Raji (cell line): ENCODE results near the gene C10orf71.

Experiments
- POLR2A ChIP-seq: IDR thresholded peaks from 2 replicates; pipeline ENCODE4 v1.6.1; 2011; ENCODE audit warnings: low read depth, low read length, control low read depth; ENCODE audit not compliant: insufficient read depth

C10orf71 gene

DNA sequence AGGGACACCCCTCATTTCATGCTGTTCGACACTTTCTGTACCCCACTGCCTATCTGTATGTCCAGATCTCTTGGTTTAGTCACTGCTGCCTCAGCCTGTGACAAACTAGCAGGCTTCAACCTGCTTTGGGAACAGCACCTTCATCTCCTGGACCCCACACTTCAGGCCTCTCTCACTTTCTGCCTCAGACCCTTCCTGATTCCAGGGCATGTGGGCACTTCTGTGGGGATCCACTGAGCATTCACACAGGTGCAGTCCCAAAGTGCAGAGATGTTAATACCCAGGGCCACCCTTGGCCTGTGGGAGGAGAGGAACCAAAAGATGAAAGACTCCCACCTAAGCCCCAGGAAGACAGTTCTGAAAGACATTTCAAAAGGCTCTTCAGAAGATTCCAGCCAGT lies 29.4 kb upstream of the C10orf71 start:
- no peak for TF ChIP-seq POLR2A

DNA sequence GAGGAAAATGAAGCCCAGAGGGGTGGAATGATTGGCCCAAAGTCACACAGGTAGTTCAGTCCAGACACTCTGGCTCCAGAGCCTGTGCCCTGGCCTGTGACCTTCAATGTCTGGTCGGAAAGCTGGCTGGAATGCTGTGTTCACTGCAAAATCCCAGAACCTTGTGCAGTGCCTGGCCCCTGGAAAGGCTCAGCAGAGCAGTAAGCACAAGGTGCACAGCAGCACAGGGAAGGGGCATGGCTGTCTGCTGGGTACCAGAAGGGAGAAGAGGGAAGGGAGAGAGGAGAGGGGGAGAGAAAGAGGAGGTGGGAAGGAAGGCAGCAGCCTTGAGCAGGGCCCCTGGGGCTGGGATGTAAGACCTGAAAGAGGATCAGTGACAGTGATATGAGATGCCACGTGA lies 28.4 kb upstream of the C10orf71 start:
- no peak for TF ChIP-seq POLR2A

DNA sequence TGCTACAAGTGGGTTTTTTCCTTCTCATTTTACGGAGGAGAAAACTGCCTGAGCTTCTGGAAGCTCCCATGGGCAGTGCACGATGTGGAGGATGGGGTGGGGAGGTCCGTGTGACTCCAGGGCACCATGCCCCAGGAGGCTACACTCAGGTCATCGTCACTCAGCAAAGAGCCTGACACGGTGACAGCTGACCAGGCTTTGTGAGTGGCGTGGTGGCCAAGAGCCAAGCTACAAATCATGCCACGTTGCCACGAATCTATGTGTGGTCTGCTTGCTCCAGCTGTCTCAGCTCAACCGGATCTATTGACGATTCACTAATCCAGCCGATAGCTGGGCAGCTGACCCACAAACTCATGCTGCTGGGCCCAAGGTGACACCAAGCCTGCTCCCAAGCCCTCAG lies 27.6 kb upstream of the C10orf71 start:
- TF ChIP-seq POLR2A = no peak

DNA sequence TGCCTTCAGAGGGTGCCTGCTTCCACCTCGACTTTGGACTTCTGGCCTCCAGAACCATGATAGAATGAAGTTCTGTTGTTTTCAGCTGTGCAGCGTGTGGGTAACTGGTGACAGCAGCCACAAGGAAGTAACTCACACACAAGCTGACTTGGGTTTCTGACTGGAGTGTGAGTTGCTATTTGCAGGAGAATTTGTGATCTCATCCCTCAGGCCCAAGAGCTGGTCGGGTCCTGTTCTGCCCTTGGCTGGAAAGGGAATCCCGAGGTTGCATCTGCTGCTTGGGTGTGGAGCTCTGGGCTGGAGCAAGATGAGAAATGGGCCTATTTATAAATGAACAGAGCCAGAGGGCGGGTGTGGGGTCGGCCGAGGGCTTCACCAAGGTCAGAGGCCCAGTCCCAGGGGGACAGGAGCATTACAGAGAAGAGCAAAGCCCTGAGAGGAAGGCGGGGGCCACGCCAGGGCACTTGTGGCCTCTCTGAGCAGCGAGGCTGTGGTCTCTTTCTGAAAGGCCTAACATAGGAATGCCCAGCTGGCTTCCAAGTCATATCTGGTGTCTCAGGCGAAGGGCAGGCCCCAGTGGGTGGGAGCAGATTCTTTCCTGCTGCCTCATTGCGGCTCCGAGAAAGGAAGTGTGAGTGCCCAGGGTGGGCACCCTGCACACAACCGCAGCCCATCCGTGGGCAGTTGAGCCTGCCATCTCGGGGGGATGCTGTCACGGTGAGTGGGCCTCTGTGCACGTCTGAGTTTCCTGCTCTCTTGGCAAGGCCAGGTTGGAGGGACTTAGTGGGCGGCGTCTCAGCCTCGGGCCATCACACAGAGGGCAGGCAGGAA lies 26.5 kb upstream of the C10orf71 start:
- no peak for TF ChIP-seq POLR2A

DNA sequence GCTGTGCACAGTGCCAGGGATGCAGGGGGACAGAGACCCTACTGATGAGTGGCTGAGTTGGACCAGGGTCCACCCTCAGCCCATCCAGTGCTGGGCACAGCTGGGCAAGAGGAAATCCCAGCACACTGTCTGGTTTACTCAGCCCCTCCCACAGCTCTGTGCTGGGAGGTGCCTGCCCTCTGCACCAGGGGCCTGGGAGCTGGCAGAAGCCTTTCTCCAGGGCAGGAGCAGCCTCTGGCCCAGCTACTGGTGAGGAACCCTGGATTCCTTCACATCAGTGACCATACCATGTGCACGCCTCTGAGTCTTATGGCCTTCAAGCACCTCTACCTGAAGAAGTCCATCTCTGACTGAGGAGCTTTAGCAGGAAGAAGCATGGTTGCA lies 25.9 kb upstream of the C10orf71 start:
- TF ChIP-seq POLR2A = no peak

DNA sequence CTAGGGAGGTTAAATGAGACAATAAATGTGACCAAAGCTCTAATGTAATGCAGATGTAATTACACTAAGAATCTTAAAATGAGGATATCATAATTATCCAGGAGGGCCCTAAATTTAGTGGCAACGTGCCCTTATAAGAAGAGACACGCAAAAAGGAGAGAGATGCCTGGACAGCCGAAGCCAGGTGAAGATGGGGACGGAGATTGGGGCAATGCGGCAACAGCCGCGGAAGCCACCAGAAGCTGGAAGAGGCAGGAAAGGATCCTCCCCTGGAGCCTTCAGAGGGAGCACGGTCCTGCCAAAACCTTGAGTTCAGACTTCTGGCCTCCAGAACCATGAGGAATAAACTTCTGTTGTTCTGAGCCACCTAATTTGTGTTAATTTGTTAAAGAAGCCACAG lies 25.3 kb upstream of the C10orf71 start:
- TF ChIP-seq POLR2A = no peak

DNA sequence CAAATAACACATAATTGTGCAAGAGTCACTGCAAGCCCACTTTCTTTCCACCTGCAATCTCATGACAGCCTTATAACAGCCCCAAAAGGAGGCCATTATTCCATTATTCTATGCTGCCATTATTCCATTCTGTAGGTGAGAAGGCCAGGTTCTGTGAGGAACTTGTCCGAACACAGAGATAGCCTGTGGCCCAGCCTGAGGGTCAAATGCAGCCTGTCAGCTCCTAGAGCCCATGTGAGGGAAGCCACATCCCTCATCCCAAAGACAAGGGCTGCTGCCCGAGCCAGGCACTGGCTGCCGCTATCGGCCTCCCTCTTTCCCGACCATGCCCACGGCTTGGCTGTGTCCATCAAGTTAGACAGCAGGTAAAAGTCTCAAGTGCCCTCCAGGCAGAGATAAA lies 24.1 kb upstream of the C10orf71 start:
- no peak for TF ChIP-seq POLR2A

DNA sequence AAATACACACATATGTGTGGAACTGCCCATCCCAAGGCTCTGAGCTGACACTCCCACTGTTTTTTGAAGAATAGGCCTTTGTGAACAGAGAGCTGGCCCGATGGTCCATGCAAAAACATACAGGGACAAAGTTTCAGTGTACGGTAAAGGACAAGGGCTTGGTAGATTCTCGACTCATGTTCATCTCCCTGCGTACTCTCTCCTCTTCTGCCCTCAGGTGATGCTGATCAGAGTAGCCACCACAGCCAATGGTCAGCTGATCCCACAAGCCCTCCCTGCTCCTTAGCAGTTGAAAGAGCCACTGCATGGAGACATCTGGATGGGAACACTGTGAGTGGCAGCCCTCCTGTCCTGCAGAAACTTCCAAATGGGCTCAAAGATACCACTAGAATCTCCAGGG lies 23.1 kb upstream of the C10orf71 start:
- no peak for TF ChIP-seq POLR2A

DNA sequence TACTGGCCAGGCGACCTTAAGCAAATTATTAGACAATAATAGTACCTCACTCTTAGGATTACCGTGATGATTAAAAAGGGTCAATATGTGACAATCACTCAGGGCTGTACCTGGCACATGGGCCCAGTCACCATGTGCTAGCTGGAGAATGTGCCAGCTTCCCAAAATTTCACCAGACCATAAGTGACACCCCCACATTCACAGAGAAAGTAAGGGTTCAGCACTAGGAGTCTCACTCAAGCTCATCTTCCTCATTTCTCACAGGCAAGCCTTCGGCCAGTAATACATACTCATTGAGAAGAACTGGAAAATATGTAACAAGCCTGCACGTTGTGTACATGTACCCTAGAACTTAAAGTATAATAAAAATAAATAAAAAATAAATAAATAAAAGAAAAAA lies 22.4 kb upstream of the C10orf71 start:
- TF ChIP-seq POLR2A = no peak

DNA sequence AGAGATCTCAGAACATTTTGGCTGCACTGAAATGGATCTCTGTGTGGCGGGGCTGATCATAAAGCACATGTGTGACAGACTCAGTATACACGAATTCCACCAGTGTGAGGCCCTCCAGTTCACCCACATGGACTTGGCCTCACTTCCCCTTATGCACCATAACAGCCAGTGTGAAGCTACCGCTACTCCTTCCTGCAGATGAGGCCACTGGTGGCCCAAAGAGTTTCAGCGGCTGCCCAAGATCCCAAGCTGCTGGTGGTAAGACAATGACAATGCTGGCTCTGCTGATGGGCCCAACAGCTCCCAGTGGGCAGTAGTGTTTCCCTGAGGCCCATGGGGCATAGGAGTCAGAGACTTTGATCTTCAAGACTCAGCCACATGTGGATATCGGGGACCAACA lies 21.0 kb upstream of the C10orf71 start:
- no peak for TF ChIP-seq POLR2A

DNA sequence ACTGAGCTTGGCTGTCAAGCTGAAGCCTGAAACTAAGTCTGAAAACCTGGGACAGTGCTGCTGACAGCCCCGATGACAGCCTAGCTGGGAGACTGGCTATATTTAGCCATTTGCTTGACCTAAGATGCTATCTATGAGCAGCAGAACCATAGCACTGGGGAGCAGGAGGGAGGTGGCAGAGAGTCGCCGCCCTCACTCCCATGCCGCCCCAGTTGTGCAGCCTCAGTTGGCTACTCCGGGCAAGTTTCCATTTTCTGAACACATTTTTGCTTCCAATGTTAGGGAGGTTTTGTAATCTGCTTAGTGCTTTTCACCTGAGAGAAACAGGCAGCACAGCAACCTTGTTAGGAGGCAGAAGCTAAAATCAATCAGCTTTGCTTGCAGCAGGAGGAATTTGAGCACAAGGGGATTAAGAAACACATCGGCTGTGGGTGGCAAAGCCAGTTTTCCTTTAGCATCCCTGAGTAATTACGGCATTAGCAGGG lies 20.4 kb upstream of the C10orf71 start:
- TF ChIP-seq POLR2A = no peak

DNA sequence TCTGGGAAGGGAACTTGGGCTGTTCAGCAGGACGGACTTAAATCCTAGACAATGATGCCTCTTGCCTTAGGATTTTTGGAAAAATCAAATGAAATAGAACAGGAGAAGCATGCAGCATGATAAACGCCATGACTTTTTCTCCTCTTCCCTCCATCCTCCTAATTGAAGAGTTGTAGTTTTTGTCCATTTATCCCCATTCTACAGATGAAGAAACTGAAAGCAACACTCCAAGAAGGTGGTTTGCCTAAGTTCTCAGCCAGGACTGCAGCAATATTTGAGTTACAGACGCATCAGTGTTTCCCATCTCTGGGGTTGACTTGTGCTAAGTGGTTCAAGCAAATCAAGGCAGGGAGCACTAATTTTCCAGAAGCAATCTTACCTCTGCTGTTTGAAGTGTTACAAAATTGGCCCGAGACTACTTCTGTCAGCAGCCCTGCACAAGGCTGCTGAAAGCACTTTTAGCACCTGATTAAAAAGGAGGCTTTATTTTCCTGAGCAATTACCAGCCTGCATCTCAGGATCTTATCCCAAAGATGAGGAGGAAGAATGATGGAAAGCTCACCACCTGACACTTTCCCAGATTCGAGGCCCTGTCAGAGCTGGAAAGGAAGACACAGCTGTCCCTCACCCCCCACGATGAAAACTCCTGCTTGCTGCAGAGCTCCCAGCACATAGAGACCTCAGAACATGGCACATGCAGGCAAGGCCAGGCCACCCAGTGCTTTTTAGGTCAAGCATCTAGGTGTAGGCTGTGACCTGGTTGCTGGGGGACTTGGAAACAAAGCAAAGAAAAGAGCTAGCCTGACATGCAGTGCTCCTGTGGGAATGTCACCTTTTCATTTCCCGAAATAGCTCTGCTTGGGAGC lies 19.7 kb upstream of the C10orf71 start:
- no peak for TF ChIP-seq POLR2A

DNA sequence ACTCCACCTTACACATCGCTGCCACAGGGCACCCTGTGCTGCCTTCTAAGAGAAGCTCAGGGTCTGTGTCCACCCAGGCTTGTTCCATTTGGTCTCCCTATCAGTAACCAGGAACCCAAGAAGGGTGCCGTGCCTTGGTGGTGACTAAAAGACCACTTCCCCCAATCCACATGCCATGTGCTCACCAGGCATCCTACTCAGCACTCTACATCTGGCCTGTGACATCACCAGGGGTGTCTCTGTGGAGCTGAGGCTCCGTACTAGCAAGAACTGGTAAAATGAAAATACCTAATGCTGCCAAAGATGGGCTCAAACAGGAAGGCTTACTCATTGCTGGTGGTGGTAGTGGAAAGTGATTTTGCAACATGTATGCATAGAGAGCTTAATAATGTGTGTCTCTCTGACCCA lies 19.0 kb upstream of the C10orf71 start:
- TF ChIP-seq POLR2A = no peak

DNA sequence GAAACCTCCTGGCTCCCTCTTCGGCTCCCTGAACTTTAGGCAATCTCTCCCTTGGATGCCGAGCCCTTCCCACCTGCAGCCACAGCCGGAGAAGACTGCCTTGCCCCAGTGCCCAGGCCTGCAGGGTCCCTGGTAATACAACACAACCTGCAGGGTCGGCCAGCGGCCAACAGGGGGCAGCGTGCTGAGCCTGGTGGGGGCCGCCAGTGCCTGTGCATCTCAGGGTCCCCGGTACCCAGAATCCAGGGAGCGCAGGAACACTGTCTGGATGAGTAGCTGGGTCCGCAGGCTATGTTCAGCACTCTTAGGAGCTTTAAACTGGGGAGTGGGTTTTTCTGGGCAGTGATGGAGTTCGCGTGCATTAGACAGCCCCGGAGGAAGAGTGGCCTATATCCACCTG lies 17.5 kb upstream of the C10orf71 start:
- TF ChIP-seq POLR2A = no peak

DNA sequence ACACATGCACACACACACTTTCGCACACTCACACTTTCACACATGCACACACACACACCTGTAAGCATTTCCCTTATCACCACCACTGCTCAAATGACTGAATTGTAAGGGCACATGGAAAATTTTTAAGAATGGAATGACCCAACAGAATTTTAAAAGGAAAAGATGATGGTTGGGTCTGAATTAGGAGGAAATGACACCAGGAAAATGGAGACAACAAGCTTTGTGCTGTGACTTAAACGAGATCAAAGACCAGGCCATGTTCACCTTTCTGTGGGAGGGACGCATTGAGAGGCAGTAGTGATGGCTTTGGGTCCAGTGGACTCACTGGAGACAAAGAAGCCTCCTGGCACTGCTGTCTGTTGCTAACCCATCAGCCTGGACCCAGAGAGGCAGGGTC lies 16.7 kb upstream of the C10orf71 start:
- no peak for TF ChIP-seq POLR2A

DNA sequence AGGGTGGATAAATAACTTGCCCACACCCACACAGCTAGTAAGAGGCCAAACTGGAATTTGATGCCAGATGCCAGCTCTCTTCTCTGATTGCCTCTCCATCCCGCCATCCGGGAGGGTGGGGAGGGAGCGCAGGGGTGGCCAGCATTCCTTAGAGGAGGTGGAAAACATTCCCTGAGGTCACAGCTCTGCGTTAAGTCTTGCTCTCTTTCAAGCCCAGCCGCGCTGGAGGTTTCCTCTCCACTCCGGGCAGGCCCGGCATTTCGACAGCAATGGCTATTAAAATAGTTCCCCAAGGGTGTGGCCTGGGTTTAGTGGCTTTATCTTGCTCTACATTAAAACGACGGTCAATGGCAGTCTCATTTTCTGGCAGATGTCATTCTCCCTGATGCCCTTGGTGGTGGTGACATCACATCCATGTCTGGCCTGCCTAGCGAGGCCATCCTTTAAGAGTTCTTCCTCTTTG lies 16.1 kb upstream of the C10orf71 start:
- no peak for TF ChIP-seq POLR2A

DNA sequence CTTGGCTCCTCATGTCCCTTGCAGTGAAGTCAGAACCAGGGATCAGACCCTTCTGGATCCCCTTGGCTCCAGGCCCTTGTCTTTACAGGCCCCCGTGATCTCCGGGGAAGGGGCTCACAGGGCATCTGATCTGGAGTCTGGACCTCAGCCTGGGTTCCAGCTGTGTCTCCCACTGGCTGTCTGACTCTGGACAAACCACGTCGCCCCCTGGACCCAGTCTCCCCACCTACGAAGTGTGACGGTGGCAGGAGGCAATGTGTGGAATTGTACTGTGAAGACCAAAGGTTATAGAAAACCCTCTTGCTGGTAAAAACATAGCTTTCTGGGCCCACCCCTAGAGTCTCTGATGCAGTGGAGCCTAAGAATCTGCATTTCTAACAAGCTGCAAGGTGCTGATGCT lies 15.5 kb upstream of the C10orf71 start:
- no peak for TF ChIP-seq POLR2A

DNA sequence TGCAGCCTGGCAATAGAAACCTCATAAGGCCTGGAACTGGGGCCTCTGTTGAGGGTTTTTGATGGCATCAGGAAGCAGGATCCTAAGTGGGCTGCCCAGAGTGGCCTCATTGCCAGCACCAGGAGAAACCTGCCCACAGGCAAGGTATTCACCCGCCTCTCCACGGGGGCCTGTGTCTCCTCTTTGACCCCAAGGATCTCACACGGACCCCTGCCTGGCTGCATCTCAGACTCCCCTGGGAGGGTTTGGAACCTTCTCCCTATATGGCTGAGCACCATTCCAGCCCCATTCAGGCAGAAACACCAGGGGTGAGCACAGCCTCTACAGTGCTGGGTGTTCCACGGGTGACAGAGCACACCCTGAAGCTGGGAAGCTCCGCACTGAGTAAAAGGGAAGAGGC lies 14.6 kb upstream of the C10orf71 start:
- no peak for TF ChIP-seq POLR2A
